ENCODE measurements around the gene ESRRG.

GRCh38 chr1:216606047-216606637 is 117.1 kb downstream of the ESRRG start:
- no peak for TF ChIP-seq CTCF (IDR thresholded peaks at IDR 0.05)
- no peak for TF ChIP-seq EP300 (IDR thresholded peaks at IDR 0.05)
